NCI-H748 treated with DMSO at 0.1 percent for 48 hours (cell line): ENCODE results near the gene CXXC5.

Experiments used
- DNase-seq: peaks from one replicate; lab custom pipeline; 2025; lab: John Stamatoyannopoulos, UW

CXXC5 gene

DNA sequence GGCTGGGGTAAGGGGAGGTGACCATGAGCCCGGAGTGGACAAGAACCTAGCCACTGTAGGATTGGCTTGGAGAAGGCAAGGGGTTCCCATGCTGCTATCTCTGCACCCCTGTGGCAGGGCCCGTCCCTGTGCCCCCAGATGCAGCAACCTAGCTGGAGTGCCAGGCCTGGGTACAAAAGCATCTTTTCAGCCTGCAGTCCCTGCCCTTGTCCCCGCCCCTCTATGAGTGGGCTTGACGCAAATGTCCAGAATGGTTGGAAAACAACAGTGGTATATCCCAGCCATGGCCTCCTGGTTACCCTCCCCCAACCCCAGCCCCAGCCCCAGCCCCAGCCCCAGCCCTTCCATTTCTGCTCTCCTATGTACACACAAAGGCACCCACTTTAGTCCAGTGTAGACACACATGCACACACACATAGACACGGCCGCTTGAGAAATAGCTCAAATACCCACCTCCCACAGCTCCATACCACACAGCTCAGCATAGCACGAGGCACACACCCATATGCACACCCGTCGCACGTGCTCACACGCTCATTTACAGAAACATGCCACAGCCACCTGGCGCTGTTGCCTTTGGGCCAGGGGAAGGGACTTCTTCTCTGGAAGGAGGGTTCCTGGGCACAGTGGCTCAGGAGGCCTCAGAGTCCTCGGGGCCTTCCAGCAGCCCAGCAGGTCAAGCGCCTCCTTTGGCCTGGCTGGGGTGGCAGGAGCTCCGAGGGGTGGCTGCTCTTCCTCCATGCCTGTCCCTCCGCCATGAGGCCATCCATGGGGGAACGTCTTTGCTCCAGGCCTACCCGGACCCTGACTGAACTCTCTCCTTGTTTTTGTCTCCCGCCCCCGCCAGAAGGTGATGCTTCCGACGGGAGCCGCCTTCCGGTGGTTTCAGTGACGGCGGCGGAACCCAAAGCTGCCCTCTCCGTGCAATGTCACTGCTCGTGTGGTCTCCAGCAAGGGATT is 34.1 kb downstream of the CXXC5 start:
- DNase-seq = no peak

DNA sequence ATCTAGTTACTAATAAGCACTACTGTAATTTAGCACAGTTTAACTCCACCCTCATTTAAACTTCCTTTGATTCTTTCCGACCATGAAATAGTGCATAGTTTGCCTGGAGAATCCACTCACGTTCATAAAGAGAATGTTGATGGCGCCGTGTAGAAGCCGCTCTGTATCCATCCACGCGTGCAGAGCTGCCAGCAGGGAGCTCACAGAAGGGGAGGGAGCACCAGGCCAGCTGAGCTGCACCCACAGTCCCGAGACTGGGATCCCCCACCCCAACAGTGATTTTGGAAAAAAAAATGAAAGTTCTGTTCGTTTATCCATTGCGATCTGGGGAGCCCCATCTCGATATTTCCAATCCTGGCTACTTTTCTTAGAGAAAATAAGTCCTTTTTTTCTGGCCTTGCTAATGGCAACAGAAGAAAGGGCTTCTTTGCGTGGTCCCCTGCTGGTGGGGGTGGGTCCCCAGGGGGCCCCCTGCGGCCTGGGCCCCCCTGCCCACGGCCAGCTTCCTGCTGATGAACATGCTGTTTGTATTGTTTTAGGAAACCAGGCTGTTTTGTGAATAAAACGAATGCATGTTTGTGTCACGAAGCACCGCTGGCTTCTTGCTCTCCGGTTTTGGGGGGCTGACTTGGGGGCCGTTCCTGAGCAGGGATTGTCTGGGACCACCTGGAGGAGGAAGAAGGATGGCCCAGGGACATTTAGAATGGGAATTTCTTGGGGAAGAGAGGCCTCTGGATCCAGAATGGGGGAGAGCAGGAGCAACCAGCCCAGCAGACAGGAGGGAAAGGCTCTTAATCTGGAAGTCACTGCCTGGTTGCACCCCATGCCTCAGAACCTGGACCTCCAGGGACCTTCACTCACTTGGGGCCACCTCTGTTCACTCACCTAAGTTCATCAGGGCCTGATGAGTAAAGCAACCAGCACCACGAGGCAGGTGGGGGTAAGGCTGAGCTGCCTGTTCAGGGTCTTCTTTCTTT is 35.4 kb downstream of the CXXC5 start:
- DNase-seq = no peak

DNA sequence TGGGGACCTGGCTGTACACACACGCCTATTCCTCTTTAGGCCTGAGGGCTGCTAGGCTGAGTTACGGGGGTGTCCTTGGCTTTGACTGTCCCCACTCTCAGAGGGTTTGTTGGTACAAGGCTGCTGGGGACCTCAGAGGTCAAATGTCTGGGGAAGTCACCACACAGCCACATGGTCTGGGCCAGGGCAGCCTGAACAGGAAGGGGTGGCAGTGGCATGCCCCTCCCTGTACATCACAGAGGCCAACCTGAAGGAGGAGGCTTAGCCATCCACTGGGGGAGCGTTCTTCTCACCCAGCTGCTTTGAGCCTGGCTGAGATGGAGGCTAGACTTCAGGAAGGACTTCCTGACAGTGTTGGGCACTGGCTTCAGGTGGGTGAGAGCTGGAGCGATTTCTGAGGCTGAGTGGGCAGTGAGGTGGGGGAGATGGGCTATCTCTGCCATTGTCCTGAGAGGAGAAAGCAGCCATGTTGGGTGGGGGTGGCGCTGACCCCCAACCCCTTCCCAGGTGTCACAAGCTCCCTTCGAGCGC is 36.3 kb downstream of the CXXC5 start:
- DNase-seq = no peak

DNA sequence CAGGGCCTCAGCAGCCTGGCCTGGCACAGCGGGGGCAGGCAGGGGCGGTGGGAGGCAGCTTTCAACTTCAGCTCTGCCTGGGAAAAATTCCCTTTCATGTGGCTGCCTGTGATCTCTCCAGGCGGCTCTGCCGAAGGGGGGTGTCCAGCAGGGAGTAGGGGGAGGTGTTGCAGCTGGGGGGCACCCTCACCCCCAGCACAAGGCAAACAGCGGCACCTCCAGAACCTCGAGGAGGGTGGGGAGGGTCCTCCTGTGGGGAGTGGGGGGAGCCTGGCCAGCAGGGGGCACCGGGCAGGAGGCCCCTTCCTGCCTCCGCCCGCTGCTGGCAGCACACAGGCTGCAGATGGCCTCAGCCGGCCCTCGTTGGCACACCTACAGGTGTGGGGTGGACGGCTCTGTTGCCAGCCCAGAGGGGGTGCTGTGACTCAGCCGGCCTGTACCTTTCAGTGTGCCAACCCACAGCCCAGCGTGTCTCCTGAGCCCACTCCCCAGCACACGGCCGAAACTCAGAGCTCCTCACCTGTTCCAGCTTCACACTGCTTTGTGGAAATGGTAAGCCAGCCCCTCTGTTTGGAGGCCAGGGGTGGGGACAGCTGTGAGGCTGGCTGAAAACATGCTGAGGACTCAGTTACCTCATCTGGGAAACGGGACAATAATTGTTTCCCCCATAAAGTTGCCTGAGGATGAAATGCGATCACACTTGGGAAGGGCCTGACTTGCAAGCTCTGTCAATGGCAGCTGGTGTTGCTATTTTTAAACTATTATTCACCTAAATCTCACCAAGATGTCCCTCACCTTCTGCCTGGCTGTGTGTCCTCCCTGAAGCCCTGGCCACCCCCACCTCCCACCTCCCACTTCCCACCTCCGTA is 37.0 kb downstream of the CXXC5 start:
- DNase-seq = no peak

DNA sequence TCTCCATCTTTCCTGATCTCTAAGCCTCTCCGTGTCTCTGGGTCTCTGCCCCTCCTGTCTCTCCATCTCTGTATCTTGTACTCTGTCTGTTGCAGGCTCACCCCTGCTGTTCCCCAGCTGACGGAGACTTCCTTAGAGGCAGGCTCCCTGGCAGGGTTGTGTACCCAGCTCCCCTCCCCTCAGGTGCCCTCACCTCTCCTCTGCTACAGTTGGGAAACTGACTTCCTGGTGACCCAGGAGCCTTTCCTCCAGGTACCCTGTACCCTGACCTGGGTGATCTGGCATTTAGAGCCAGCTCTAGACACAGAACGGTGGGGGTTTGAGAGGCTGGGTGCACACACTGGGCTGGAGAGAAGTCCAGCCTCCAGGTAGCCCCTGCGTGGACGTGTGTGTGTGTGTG is 37.7 kb downstream of the CXXC5 start:
- DNase-seq = no peak

DNA sequence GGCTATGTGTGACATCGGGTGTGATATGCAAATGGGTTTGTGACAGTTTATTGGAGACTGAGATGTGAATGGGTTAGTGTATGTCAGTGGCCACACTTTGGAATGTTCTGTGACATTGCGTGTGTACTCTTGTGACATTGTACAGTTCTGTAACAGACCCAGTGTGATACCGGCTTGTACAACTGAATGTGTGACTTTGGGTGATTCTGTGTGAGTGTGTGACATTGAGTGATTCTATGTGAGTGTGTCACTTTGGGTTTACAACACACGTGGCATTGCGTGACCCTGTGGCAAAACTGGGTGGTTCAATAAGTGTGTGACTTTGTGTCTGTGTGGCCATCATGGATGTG is 38.2 kb downstream of the CXXC5 start:
- no peak for DNase-seq

DNA sequence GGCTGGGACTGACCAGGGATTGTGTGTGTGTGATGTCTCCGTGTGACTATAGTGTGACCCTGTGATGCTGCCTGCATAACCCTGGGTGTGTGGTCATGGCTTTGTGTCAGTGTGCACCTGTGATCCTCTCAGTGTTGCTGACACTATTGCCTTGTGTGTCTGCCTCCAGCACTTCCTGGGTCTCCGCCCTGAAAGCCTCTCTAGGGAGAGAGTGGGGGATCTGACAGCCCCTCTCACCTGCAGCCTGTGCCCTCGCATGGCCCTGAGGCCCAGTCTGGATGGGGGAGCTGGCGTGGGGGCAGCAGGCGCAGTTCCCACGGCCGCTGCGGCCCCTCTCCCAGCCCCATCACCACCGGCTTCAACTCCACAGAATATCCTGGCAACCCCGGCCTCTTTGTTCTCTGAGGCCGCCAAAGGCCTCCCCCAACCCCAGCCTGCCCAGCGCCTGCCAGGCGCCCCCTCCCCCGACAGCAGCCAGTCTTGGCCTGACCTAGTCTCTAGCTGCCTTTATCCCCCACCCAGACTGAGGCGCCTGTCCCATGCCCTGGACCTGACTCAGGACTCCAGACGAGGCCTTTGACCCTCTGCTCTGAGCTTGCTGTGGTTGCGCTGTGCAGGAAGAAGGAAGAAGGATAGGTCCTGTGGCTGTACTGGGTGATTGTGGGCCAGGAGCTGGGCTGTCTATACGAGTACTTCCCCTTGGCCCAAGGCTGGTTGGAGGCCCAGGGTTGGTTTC is 38.7 kb downstream of the CXXC5 start:
- no peak for DNase-seq

DNA sequence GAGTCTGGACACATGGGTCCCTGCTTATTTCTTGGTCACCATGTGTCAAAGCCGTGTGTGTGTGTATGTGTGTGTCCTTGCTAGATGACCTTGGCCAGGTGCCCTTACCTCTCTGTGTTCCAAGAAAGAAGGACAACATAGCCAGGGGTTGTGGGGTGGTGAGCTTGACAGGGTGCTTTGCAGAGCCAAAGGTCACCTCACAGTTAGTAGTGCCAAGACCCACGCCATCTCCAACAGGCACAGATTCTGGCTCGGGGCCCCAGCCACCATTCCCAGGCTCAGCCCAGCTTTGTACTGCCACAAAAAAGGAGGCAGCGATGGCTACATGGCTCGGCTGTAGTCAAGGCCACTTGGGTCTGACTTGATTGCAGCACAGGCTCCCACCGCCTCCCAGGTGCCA is 39.5 kb downstream of the CXXC5 start:
- DNase-seq = no peak

DNA sequence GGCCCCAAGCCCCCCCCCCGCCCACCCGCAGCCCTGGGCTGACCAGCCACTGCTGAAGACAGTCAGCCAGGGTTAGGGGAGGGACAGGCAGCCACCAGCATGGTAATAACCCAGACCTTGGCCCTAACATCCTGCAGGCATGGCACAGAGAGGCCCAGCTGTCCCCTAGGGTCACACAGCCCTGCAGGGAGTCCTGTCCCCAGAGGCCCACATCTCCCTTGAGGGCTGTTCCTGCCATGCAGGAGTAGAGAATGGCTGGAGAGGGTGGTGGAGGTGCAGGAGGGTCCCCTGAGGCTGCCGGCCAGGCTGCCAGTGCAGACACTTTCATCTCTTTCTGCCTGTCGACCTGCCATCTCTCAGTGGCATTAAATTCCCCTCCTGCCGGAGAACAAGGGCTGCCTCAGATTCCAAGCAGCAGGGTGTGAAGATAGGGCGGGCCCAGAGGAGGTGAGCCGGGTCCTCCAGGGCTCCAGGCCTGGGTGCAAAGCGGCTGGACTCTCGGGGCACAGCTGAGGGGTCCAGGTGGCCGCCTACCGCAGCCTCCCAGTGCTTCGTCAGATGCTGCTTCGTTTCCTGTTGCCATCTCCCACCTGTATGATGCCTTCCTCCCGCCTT is 40.0 kb downstream of the CXXC5 start:
- DNase-seq = no peak

DNA sequence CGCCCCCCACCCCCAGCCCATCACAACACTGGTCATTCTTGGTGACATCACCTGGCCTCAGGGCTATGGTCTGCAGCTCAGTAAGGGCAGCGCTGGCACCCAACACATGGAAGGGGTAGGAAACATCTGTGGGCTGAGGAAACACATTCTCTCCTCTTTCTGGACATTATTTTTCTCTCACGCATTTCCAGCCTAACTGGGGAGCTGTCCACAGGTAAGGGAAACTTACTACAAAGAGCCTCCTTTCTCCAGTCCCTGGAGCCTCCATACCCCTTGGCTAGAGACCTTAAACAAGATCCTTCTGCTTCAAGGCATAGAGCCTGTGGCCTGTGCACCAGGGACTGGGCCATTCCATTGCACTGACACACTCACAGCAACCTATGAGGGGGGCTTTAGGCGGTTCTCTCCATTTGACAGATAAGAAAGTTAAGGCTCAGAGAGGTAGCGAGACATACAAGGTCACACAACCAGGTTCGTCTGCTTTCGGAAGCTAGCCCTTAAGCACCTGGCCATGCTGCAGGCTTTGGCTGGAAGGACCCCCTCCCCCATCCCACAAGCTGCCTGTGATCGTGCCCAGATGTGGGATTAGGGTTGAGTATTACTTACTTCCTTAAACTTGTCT is 40.7 kb downstream of the CXXC5 start:
- DNase-seq = no peak

DNA sequence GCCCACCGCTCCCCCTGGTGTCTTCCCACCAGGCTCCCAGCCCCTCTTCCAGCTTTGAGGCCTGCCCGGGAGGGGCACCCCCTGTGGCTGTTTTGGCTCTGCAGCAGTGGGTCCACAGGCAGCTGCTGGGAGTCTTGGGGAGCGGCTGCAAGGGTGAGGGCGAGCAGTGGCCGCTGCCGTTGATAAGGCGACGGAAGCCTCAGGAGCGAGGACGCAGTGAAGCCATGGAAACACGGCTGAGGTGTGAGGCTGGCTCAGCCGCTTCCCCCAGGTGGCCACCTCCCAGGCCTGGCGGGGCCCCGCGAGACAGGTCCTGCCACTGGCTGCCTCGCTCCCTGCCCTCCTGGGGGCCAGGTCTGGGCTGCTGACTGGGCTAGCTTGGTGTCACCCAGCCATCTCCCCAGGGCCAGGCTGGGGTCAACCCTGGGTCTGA is 41.5 kb downstream of the CXXC5 start:
- no peak for DNase-seq

DNA sequence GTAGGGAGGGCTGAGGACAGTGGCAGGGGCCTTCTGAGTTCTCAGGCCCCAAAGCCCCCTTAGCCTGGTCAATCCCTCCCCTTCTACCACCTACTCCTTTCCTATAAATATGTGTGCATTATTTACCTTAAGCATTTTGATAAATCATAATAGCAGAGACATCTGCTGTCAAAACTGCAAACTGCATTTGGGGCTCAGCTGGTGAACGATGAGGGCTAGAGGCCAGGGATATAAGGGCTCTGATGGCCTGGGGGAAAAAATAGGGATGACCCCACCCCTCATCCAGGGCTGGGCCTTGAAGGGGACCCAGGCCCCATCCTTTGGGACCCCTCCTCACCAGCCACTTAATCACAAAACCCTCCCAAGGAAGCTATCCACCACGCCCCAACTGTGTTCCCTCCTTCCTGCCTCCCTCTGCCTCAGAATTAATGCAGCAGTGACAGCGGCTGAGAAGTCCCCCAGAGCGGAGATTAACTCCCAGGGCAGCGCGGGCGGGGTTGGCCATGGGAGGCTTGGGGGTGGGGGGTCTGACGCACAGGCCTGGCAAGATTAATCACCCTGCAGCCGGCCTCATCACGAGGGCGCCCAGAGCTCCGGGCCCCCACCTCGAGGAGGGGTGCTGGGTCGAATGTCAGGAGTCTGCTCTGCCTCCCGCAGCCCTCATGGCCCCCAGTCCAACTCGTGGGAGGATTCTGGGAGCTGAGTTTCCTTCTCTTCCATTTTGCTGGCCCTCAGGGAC is 42.1 kb downstream of the CXXC5 start:
- DNase-seq = no peak

DNA sequence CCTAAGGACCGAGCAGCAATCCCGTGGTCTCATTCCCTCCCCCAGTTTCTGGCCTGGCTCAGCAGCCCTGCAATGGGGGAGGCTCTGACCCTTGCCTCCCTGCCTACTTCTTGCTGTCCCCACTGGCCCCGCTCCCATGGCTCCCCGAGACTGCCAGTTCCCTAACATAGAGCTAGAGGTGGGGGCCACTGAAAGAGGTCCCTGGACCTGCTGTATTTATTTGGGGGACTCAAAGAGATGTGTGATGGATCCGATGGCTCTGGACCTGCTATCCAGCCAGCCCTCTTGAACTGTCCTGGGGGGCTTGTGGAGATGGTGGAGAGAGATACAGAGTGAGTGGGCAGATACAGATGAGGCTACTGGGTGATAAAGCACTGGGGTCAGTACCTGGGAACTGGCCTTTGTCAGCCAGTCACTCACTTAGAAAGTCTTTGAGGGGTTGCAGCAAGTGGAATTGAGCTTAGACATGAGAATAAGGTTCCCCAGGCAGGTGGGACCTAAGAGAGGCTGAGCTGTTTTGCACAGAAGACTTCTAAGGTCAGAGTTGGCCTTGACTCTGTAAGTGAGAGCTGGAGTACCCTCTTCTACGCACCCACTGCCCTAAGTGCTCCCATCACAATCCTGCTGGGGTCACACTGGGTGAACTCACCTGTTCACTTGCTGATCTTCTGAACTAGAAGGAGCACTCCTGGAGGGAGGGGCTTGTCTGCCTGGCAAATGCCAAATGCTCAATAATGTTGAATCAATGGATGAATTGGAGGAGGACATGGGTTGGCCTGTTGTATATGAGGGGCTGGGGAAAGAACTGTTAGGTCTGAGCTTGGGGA is 42.9 kb downstream of the CXXC5 start:
- DNase-seq = no peak

DNA sequence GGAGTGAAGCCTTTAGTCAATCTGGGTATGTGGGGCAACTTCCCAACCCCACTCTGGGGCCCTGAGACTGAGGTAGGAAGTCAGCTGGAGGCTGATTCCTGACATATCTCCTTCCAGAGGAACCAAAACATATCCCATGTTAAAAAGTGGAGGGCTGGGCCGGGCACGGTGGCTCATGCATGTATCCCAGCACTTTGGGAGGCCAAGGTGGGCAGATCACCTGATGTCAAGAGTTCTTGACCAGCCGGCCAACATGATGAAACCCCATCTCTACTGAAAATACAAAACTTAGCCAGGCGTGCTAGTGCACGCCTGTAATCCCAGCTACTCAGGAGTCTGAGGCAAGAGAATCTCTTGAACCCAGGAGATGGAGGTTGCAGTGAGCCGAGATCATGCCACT is 44.0 kb downstream of the CXXC5 start:
- no peak for DNase-seq

DNA sequence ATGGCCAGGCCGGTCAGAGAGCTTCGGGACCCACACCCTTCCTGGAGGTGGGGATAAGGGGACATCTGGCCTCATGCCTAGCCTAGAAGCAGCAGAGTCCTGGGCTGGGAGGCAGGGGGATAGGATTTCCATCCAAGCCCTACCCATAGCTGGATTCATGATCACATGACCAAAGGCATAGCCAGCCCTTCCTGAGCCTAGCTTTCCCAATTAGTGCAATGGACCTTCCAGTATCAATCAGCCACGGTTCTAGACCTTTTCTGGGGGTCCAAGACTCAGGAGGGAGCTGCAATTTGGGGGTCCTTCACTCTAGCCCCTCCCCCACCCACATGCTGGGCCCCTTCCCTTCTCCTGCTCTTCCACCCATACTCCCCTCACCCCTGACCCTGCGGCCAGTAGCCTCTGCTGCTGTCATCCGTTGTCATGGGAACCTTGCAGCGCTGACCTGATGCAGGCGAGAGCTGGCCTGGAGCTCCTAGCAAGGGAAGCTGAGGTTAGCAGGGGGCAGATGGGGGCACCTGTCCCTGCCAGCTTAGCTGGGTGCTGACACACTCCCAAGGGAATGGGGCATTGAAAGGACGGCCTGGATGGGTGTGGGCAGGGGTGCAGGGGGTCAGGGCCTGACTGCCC is 44.6 kb downstream of the CXXC5 start:
- no peak for DNase-seq

DNA sequence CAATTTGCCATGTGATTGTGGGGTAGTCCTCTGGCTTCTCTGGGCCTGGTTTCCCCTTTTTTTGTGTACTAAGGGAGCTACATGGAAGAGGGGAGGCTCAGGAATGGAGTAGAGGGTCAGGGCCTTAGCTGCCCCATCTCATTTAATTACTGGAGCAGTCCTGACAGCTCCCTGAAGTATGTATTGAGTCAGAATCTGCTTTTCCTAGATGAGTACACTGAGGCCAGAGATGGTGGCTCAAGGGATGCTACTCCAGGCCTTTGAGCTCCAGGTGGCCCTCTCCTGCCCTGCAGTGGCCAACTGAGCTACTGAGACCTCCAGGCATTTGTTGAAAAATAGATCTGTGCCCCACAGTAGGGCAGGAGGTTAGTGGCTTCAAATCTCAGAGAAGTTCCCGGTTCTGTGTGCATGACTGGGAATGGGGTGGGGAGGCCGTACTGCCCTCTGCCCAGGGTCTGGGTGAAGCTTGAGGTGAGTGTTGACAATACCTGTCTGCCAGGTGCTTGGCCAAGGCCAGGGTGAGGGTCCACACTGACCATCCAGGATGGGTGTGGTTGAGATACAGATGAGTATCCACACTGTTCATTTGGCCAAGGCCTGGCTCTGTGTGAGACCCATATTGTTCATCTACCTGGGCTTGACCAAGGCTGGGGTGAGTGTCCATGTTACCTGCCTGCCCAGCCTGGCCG is 45.7 kb downstream of the CXXC5 start:
- DNase-seq = no peak

DNA sequence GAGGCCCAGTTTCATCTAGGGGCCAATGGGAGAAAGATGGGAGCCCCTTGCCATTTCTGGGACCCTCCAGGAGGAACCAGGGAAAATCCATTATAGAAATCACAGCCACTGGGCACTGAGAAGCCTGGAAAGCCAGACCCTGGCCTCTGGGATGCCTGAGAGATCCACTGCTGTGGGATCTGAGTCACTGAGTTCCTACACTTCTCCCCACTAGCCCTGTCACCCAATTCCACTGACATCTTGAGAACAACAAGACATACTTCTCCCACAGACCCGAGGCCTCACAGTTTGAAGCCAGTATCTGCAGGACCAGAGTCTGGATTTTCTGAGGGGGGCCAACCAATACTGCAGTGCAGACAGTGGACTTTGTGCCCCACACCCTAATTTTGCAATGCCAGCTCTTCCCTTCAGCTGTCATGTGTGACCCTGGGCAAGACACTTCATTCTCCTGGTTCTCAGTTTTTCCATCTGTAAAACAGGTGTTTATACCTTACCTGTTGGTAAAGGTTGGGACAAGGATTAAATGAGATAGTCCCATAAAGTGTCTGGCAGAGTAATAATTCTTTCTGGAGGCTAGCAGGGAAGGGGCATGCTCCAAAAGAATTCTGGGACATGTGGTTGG is 46.5 kb downstream of the CXXC5 start:
- DNase-seq = no peak
